HG03108 (cell line): Measurements from ENCODE around the gene BMP7.
"Not testable (repeated sequence)": the region's sequence is repeated elsewhere in the genome, so short reads cannot be mapped to it uniquely, and the experiment has no call there.

ENCODE experiments used
- ATAC-seq: cut with Tn5 transposase; IDR thresholded peaks from one replicate; pipeline ENCODE4 v1.9.1; 2021; ENCODE audit warnings: moderate library complexity; ENCODE audit not compliant: unreplicated experiment

Gene BMP7

DNA sequence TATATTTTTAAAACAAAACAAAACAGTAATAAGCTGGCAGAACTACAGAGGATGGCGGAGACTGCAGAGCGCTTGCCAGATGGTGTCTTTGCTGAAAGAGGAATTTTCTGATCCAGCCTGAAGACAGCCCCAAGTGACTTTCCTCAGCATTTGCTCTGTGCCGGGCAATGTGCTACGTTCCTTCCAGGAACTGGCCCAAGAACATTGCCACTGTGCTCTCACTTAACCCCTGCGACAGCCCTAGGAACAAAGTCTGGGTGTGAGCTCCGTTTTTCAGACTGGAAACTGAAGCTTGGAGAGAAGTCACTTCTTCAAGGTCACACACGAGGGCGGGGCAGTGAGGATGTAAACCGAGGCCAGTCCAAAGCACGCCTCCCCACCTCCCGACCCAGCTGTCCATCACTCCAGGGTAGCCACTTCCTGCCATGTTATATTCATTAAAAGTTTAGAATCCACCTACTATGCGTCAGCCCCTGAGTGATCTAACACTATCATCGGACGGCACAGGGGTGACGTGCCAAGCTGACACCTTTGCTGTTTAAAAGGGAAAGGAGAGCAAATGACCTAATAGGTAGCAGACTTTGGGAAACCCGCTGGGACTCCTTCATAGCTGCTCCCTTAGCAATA, 22.3 kb upstream of the BMP7 start:
- no peak for ATAC-seq

DNA sequence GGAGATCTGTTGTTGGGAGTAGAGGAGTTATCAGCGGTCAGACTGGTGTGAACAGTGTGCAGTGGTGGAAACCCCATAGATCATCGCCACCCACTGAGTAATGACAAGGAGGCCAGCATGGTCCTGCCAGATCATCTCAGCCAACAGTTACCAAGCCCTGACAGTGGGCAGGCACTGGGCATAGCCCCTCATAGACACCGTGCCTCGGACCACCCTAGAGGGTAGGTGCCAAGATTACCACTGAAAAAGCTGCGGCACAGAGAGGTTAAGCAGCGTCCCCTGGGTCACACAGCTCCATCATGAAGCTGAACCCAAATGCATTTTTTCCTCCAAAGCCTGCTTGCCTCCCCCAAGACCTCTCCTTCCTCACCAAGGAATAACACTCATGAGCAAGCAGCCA, 21.5 kb upstream of the BMP7 start:
- ATAC-seq, result no peak

GRCh38 chr20:57287007-57287880, 20.8 kb upstream of the BMP7 start:
- no peak for ATAC-seq

DNA sequence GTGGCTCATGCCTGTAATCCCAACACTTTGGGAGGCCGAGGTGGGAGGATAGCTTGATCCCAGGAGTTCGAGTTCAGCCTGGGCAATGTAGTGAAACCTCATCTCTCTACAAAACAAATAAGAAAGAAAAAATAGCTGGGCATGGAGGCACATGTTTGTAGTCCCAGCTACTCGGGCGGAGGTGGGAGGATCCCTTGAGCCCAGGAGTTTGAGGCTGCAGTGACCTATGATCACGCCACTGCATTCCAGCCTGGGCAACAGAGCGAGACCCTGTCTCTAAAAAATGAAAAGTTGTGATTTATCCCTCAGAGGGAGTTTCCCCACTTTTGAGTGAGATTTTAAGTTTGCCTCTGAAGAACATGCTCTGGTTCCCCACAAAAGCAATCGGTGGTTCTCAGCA, 17.4 kb upstream of the BMP7 start:
- no peak for ATAC-seq

GRCh38 chr20:57282670-57283361, 16.4 kb upstream of the BMP7 start:
- no peak for ATAC-seq

DNA sequence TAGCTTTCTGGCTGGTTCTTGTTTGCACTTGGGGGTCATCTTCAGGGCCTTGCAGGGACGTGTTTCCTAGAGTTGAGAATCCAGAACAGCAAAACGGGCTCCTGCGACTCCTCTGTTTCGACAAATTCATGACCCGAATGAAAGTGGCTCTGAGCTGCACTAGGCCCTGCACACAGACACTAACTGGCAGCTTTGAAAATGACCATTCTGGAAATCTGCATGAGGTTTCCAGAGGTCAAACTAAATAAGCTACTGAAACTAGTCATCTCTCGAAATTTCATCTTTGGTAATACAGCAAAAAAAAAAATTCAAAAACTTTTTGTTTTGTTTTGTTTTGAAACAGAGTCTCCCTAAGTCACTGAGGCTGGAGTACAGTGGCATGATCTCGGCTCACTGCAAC, 15.5 kb upstream of the BMP7 start:
- ATAC-seq, result no peak

GRCh38 chr20:57280221-57280620, 13.8 kb upstream of the BMP7 start:
- no peak for ATAC-seq

DNA sequence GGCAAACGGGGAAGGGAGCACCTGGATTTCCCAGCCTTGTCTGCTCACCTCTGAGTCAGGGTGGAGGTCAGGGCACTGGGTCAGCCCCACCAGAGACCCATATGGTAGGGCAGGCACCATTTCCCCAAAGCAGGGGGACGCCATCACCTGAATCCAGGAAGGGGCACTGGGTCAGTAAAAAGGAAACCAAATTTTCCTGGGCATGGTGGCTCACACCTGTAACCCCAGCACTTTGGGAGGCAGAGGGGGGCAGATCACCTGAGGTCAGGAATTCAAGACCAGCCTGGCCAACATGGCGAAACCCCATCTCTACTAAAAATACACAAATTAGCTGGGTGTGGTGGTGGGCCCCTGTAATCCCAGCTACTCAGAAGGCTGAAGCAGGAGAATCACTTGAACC, 13.1 kb upstream of the BMP7 start:
- not testable (repeated sequence) for ATAC-seq

- ATAC-seq, result no peak
Measured at GRCh38 chr20:57278457-57278856, 12.0 kb upstream of the BMP7 start.

- no peak for ATAC-seq
Measured at GRCh38 chr20:57277398-57278105, 11.1 kb upstream of the BMP7 start.

DNA sequence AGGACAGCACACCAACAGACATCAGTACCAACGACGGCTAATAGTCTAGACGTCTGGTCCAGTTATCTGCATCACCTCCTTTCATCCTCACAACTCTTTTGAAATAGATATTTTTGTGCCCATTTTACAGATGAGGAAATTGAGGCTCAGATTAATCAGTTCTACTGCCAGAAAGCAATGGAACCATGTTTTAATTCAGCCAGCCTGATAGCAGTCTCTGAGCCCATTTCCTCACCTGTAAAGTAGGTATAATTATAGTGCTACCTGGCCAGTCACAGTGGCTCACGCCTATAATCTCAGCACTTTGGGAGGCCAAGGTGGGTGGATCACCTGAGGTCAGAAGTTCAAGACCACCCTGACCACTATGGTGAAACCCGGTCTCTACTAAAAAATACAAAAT, 9.8 kb upstream of the BMP7 start:
- ATAC-seq, result no peak

- ATAC-seq, result no peak
Measured at GRCh38 chr20:57275813-57276212, 9.4 kb upstream of the BMP7 start.

GRCh38 chr20:57275334-57275733, 8.9 kb upstream of the BMP7 start:
- no peak for ATAC-seq

GRCh38 chr20:57274846-57275245, 8.4 kb upstream of the BMP7 start:
- no peak for ATAC-seq

DNA sequence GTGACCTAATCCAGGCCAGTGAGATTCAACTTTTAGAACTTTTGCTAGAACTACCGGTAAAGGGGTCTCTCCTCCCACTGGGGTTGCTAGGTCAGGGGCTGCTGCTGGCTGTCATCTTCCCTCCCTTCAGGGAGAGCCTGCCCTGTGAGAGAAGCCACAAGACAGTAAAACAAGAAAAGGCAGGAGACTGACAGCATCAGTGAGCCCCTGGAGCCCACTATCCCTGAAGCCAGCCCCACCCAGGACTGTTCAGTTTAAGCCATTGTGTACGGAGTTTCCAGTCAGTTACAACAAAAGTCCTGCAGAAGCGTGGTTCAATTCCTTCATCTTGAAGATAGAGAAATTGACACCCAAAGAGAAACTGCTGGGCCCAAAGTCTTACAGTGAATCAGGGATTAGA, 7.9 kb upstream of the BMP7 start:
- no peak for ATAC-seq

DNA sequence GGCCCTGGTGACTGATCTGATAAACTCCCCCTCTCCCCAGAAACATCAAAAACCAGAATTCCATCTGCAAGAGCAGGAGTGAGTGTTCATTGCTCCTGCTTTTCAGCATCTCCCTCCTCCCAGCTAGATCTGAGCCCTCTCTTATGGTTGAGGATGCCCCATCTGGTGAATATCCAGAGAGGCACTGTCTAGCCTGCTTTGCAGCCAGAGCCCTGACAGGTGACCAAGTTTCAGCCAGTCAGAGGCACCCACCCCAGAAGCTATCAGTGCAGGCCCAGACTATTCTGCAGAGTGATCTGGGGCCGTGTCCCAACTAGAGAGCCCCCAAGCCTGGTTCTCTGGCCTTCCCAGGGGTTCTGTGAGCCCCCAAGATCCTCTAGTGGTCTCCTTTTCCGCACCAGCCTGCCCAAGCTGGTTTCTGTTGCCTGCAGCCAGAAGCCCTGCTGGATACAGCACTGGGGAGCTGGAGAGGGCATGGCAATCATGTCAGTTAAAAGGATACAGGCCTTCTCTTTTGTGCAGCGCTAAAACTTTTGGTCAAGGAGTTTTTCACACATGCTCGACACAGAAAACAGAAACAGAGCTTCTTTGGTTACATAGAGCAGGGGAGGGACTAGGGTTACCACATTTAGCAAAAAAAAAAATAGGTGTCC, 6.6 kb upstream of the BMP7 start:
- no peak for ATAC-seq

DNA sequence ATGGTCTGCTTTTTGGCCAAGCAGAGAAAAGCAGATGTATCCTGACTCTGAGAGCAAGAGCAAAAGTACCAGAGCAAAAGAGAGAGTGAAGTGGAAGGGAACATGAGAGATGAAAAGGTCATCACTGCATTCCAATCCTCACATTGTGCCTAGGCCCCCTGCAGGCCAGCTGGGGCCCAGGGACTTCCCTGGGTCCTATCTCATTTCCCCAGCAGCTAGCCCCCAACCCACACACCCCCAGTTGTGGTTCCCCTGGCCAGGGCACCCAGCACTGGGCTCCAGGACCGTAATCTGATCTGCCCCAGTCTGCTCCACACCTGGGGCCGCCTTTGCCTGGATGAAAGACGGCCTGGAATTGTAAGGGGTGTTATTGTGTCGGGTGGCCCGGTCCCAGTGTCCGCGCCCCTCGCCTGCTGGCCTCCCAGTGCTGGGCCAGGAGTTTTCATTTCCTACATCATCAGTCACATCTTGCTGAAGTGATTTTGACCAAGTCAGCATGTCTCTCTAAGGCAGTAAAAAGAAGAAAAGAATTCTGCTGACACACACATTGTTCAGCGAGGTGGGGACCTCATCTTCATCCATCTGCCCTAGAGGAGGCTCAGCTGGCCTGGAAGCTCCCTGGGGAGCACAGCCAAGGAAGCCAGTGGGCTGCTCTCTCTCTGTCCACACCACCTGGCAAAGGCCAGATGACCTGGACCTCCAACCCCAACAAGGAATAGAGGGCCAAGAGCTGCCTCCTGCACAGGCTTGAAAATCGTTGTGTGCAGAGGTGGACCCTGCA, 4.0 kb upstream of the BMP7 start:
- no peak for ATAC-seq

DNA sequence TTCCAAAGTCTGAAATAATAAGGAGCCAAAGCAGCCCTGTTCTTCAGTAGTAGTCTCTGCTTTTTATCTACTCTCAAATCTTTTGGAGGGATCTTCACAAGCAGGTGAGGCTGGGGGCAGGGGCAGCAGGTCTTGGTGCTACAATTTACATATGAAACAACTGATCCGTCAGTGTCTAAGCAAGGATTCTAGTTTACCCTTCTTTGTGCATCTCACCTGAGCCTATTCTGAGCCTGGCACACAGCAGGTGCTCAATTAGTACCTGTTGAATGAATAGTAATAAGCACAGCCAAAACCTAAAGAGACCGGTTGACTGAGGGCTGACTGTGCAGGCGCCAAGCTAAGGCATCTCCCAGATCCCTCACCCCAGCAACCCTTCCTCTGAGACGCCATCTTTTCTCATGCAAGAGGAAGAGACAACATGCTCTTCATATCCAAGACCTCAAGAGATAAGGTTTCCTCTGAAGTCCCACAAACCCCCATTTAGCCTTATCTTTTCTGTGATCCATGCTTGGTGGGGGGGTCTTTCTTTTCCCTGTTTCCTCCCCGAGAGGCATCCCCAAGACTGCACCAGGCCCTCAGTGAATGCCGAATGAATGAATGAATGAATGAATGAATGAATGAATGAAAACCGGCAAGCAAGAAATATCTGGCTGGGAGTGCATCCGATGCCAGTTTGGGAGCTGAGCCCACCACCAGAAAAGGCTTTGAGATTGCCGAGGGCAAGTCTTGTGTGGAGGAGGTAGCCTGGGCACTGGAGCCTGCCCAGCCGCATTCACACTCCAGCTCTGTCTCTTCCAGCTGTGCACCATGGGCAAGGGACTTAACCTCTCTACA, 2.9 kb upstream of the BMP7 start:
- no peak for ATAC-seq

- ATAC-seq, result no peak
Measured at GRCh38 chr20:57268399-57269076, 2.1 kb upstream of the BMP7 start.
